Upper lobe of right lung (tissue), 1 donor: Measurements from ENCODE around the gene SIRT7. TPM values are rescaled to one million over a fixed set of nuclear protein-coding genes. Genes with fewer than 3 reads are reported as not detected.

Experiments used
- ATAC-seq: fragments of 200-7000 bp; cut with Tn5 transposase; one replicate; pipeline ENCODE4 v1.9.1; 2020; ENCODE audit warnings: mild to moderate bottlenecking, moderate library complexity
- DNase-seq: peaks from one replicate; pipeline ENCODE4 v3.0.0-alpha.2; 2020
- H3K27ac ChIP-seq: fragments of 200-600 bp; one replicate; pipeline ENCODE4 v1.8.0; 2022
- H3K27me3 ChIP-seq: fragments of 200-600 bp; one replicate; pipeline ENCODE4 v1.8.0; 2022; ENCODE audit warnings: mild to moderate bottlenecking
- H3K36me3 ChIP-seq: fragments of 200-600 bp; one replicate; pipeline ENCODE4 v1.8.0; 2022
- H3K4me1 ChIP-seq: fragments of 200-600 bp; one replicate; pipeline ENCODE4 v1.8.0; 2022
- H3K4me3 ChIP-seq: fragments of 200-600 bp; one replicate; pipeline ENCODE4 v1.8.0; 2022; ENCODE audit warnings: mild to moderate bottlenecking
- H3K9me3 ChIP-seq: fragments of 200-600 bp; one replicate; pipeline ENCODE4 v1.8.0; 2022
- CTCF ChIP-seq: fragments of 200-600 bp; IDR thresholded peaks from one replicate; pipeline ENCODE4 v1.8.0; 2022; ENCODE audit warnings: antibody characterized with exemption
- intact Hi-C: fragments of 100-400 bp; cut with DNase I; formaldehyde crosslinking; loops from one replicate; pipeline ENCODE4 v1.11.0; 2022
- total RNA-seq: library from RNA; stranded (reverse); fragmentation: NEBNext Ultra II Directional; extraction: Animal tissue kit (Norgen Biotek cat#: 25700); gene quantifications from one replicate; pipeline ENCODE4 v1.2.1, GENCODE V29; 2021
- donor health status: DM: no; HTN: yes; CAD: no; lungs with severe emphysema.

SIRT7 gene
- total RNA-seq, 1 donor from 2014 or later = 27.5 TPM

- no peak for TF ChIP-seq CTCF
- no peak for ATAC-seq
- Histone ChIP-seq H3K9me3 (no peaks in the 10 kb centered on the region), H3K4me3 (no peak overlapping the region), H3K4me1 (peaks cover 5% of the 10 kb centered on the region), H3K36me3 (peaks cover 33% of the 10 kb centered on the region), H3K27me3 (no peaks in the 10 kb centered on the region), H3K27ac (no peak overlapping the region)
- peak; percentile 58 for DNase-seq
- intact Hi-C loops = no loop called here
Observed at GRCh38 chr17:81903415-81903831, 14.6 kb downstream of the SIRT7 start.

- intact Hi-C loops = no loop called here
- peak; percentile 64 for DNase-seq
Observed at GRCh38 chr17:81902653-81903414, 15.1 kb downstream of the SIRT7 start.

GRCh38 chr17:81902023-81902652 lies 15.8 kb downstream of the SIRT7 start, which contains the start of gene NPB:
TSS of gene NPB (plus strand) at chr17:81902238. CDS start at chr17:81902278, 40 bp downstream.
- DNase-seq = peak; percentile 68
- no peaks in the 10 kb centered on the region for H3K9me3 ChIP-seq
- intact Hi-C loops = no loop called here
- peaks cover 45% of the 10 kb centered on the region for H3K36me3 ChIP-seq
- peak within 1 kb of the TSS; percentile 33 for H3K4me3 ChIP-seq
- no peak for TF ChIP-seq CTCF
- no peaks in the 10 kb centered on the region for H3K27me3 ChIP-seq
- H3K27ac ChIP-seq = no peak within 1 kb of the TSS
- peaks cover 5% of the 10 kb centered on the region for H3K4me1 ChIP-seq
- peak; percentile 62 for ATAC-seq

More at GRCh38 chr17:81902653-81903414, 15.1 kb downstream of the SIRT7 start:
- Histone ChIP-seq H3K27ac (no peak overlapping the region), H3K9me3 (no peaks in the 10 kb centered on the region), H3K27me3 (no peaks in the 10 kb centered on the region), H3K4me3 (peak overlapping the region; percentile 33), H3K36me3 (peaks cover 39% of the 10 kb centered on the region), H3K4me1 (peaks cover 5% of the 10 kb centered on the region)
- TF ChIP-seq CTCF = no peak
- no peak for ATAC-seq

- DNase-seq (no peak), ATAC-seq (peak; percentile 8)
- intact Hi-C loops = no loop called here
- H3K4me3 ChIP-seq = peak overlapping the region; percentile 33
- TF ChIP-seq CTCF = no peak
- peaks cover 5% of the 10 kb centered on the region for H3K4me1 ChIP-seq
- peaks cover 50% of the 10 kb centered on the region for H3K36me3 ChIP-seq
- H3K9me3 ChIP-seq = no peaks in the 10 kb centered on the region
- H3K27ac ChIP-seq = no peak overlapping the region
- no peaks in the 10 kb centered on the region for H3K27me3 ChIP-seq
Observed at GRCh38 chr17:81901167-81902022, 16.6 kb downstream of the SIRT7 start.

GRCh38 chr17:81900181-81900820 lies 17.7 kb downstream of the SIRT7 start:
- intact Hi-C loops = no loop called here
- no peak for DNase-seq

More at GRCh38 chr17:81900181-81900820, 17.7 kb downstream of the SIRT7 start:
- no peaks in the 10 kb centered on the region for H3K9me3 ChIP-seq
- no peak for ATAC-seq
- no peak overlapping the region for H3K4me3 ChIP-seq
- peaks cover 51% of the 10 kb centered on the region for H3K36me3 ChIP-seq
- no peak overlapping the region for H3K27ac ChIP-seq
- no peak for TF ChIP-seq CTCF
- peaks cover 5% of the 10 kb centered on the region for H3K4me1 ChIP-seq
- H3K27me3 ChIP-seq = no peaks in the 10 kb centered on the region
